Mucosa of descending colon (tissue), 3 donors: ENCODE measurements around the gene PTPN9. TPM values are rescaled to one million over a fixed set of nuclear protein-coding genes. Genes with fewer than 3 reads are reported as not detected.
A peak's percentile ranks its signal among the peaks of the same experiment; 100 is the strongest.
"Not testable (repeated sequence)": the region's sequence is repeated elsewhere in the genome, so short reads cannot be mapped to it uniquely, and the experiment has no call there.

Source experiments
- ATAC-seq: fragments of 200-7000 bp; cut with Tn5 transposase; one replicate; pipeline ENCODE4 v1.9.1; 2020; ENCODE audit warnings: mild to moderate bottlenecking, moderate library complexity
- DNase-seq, 3 donors: peaks; one replicate each; pipeline ENCODE4 v3.0.0-alpha.2; 2020
- H3K36me3 ChIP-seq: fragments of 200-600 bp; one replicate; pipeline ENCODE4 v1.8.0; 2021; ENCODE audit warnings: low read depth, mild to moderate bottlenecking
- H3K4me1 ChIP-seq: fragments of 200-600 bp; one replicate; pipeline ENCODE4 v1.8.0; 2021; ENCODE audit warnings: low read depth, mild to moderate bottlenecking
- H3K4me3 ChIP-seq: fragments of 200-600 bp; one replicate; pipeline ENCODE4 v1.8.0; 2021; ENCODE audit warnings: mild to moderate bottlenecking
- H3K9me3 ChIP-seq: fragments of 200-600 bp; one replicate; pipeline ENCODE4 v1.8.0; 2021; ENCODE audit warnings: mild to moderate bottlenecking
- intact Hi-C, 2 donors: fragments of 100-400 bp; cut with DNase I in 1 of 2; cut with micrococcal nuclease in 1 of 2; formaldehyde crosslinking; loops; one replicate each; pipeline versions ENCODE4 v1.11.0 to v1.11.1; 2022; cut with DNase I, micrococcal nuclease
- total RNA-seq, 3 donors: library from RNA; stranded (reverse); fragmentation: NEBNext Ultra II Directional in 2 of 3; extraction: Animal tissue kit (Norgen Biotek cat#: 25700) in 2 of 3; gene quantifications; one replicate each; pipeline versions ENCODE4 v1.2.1 to v1.2.4, GENCODE V29; 2021 to 2023
- TF ChIP-seq, protein P1 (sequence below): fragments of 200-600 bp; IDR thresholded peaks from one replicate; pipeline ENCODE4 v1.8.0; 2022; ENCODE audit warnings: antibody characterized with exemption, mild to moderate bottlenecking
- donor health status: DM: no; HTN: no; CAD: no; lungs with moderate emphysema.
- donor health status: DM: no; HTN: no; CAD: no.
- donor health status: DM: no; HTN: yes; CAD: no.

Gene PTPN9
- total RNA-seq, 3 donors from 2014 or later: 32.0 to 47.1 (median 36.8) TPM

DNA sequence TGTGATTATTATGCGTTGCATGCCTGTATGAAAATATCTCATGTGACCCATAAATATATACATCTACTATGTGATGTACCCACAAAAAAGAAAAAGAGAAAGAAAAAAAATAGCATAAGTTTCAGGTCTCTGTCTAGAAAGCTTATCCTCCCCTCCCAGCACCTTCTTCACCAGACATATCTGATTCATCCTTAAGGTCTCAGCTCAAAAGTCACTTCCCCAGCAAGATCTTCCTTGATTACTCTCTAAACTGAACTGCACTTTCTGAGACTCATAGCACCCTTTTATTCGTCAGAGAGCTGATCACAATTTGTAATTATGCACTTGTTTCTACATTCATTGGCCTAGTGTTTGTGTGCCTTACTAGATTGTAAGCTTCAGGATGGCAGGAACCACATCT, 11.1 kb upstream of the PTPN9 start:
- TF ChIP-seq, protein P1, sequence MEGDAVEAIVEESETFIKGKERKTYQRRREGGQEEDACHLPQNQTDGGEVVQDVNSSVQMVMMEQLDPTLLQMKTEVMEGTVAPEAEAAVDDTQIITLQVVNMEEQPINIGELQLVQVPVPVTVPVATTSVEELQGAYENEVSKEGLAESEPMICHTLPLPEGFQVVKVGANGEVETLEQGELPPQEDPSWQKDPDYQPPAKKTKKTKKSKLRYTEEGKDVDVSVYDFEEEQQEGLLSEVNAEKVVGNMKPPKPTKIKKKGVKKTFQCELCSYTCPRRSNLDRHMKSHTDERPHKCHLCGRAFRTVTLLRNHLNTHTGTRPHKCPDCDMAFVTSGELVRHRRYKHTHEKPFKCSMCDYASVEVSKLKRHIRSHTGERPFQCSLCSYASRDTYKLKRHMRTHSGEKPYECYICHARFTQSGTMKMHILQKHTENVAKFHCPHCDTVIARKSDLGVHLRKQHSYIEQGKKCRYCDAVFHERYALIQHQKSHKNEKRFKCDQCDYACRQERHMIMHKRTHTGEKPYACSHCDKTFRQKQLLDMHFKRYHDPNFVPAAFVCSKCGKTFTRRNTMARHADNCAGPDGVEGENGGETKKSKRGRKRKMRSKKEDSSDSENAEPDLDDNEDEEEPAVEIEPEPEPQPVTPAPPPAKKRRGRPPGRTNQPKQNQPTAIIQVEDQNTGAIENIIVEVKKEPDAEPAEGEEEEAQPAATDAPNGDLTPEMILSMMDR: no peak
- DNase-seq (no peak), ATAC-seq (no peak)
- Histone ChIP-seq H3K4me1 (no peaks in the 10 kb centered on the region), H3K36me3 (no peaks in the 10 kb centered on the region), H3K9me3 (no peaks in the 10 kb centered on the region), H3K4me3 (no peak overlapping the region)
- intact Hi-C loops: no loop called here

DNA sequence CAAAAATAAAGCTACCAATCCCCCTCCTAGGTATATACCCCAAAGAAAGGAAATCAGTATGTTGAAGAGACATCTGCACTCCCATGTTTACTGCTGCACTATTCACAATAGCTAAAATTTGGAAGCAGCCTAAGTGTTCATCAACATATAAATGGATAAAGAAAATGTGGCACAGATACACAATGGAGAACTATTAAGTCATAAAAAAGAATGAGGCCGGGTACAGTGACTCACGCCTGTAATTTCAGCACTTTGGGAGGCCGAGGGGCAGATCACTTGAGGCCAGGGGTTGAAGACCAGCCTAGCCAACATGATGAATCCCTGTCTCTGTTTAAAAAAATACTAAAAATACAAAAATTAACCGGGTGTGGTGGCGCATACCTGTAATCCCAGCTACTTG, 10.0 kb upstream of the PTPN9 start:
- intact Hi-C loops: no loop called here
- Histone ChIP-seq H3K9me3 (no peaks in the 10 kb centered on the region), H3K4me3 (no peak overlapping the region), H3K36me3 (no peaks in the 10 kb centered on the region), H3K4me1 (no peaks in the 10 kb centered on the region)
- TF ChIP-seq, protein P1: no peak
- DNase-seq (no peak), ATAC-seq (peak; percentile 42)

DNA sequence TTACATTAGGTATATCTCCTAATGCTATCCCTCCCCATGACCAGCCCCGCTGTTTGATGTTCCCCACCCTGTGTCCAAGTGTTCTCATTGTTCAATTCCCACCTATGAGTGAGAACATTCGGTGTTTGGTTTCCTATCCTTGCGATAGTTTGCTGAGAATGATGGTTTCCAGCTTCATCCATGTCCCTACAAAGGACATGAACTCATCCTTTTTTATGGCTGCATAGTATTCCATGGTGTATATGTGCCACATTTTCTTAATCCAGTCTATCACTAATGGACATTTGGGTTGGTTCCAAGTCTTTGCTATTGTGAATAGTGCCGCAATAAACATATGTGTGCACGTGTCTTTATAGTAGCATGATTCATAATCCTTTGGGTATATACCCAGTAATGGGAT, 7.3 kb upstream of the PTPN9 start:
- ATAC-seq, DNase-seq, H3K36me3 ChIP-seq, intact Hi-C loops, H3K4me1 ChIP-seq, H3K9me3 ChIP-seq, H3K4me3 ChIP-seq: not testable (repeated sequence)

DNA sequence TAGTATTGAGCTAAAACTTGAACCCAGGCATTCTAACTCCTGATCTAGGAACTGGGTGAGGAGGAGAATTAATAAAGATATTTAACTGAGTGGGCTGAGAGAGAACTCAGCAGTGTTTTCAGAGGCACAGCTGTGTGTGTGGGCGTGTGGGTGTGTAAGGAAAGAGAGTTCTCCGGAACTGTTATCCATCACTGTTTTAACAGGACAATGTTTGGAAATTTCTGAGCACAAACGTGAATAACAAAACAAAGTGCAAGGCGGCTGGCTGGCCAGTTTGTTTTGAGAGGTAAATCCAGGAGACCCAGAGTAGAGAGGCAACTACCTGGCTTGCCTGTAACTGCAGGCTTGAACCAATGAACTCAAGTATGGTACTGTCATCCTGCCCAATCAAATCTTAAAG, 5.0 kb upstream of the PTPN9 start:
- Histone ChIP-seq H3K36me3 (no peaks in the 10 kb centered on the region), H3K4me1 (peaks cover 5% of the 10 kb centered on the region), H3K9me3 (no peaks in the 10 kb centered on the region), H3K4me3 (no peak overlapping the region)
- no peak for ATAC-seq
- TF ChIP-seq, protein P1: no peak
- DNase-seq: no peak
- intact Hi-C loops: no loop called here

DNA sequence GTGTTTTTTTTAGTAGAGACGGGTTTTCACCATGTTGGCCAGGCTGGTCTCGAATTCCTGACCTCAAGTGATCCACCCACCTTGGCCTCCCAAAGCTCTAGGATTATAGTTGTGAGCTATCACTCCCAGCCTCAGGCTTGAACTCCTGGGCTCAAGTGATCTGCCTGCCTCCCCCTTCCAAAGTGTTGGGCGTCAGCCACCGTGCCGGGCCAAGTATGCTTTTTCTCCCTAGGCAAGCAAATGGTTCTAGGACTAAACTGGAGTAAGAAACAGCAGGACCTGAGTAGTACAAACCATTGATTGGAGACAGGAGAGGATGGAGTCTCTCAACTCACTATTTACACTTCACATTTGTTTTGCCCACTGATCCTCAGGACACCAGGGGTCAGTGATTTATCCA, 4.6 kb upstream of the PTPN9 start:
- intact Hi-C loops: no loop called here
- TF ChIP-seq, protein P1: no peak
- H3K9me3 ChIP-seq: no peaks in the 10 kb centered on the region
- DNase-seq (no peak), ATAC-seq (no peak)
- H3K4me3 ChIP-seq: no peak overlapping the region
- H3K36me3 ChIP-seq: no peaks in the 10 kb centered on the region
- H3K4me1 ChIP-seq: peaks cover 5% of the 10 kb centered on the region

DNA sequence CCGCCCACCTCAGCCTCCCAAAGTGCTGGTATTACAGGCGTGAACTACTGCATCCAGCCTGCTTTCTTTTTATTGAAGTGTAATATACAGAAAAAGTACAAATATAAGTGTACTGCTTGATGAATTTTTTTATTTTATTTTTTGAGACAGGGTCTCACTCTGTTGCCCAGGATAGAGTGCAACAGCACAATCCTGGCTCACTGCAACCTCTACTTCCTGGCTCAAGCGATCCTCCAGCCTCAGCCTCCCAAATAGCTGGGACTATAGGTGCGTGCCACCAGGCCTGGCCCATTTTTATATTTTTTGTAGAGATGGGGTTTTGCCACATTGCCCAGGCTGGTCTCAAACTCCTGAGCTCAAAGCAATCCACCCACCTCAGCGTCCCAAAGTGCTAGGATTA, 3.8 kb upstream of the PTPN9 start:
- H3K4me1 ChIP-seq, intact Hi-C loops: not testable (repeated sequence)

More for the DNA sequence above, 3.8 kb upstream of the PTPN9 start:
- not testable (repeated sequence) for DNase-seq, H3K36me3 ChIP-seq, H3K4me3 ChIP-seq, H3K9me3 ChIP-seq, ATAC-seq
